GM19452 (cell line): ENCODE results near the gene HNRNPLL.
"Not testable (repeated sequence)": the region's sequence is repeated elsewhere in the genome, so short reads cannot be mapped to it uniquely, and the experiment has no call there.

ENCODE experiments used
- ATAC-seq: cut with Tn5 transposase; IDR thresholded peaks from one replicate; pipeline ENCODE4 v1.9.1; 2021; ENCODE audit not compliant: unreplicated experiment

The HNRNPLL gene

GRCh38 chr2:38602732-38603401 lies at the start of gene HNRNPLL:
Gene HNRNPLL (minus strand): TSS chr2:38602928. CDS start chr2:38602626, 302 bp downstream.
- peak; percentile 57 for ATAC-seq

- ATAC-seq, result no peak
Observed at GRCh38 chr2:38650717-38651116, 48.0 kb upstream of the HNRNPLL start.

- no peak for ATAC-seq
Observed at GRCh38 chr2:38650012-38650411, 47.3 kb upstream of the HNRNPLL start.

GRCh38 chr2:38649176-38649728 lies 46.5 kb upstream of the HNRNPLL start:
- ATAC-seq, result no peak

GRCh38 chr2:38648107-38648761 lies 45.5 kb upstream of the HNRNPLL start:
- no peak for ATAC-seq

GRCh38 chr2:38643683-38644511 lies 41.2 kb upstream of the HNRNPLL start:
- not testable (repeated sequence) for ATAC-seq

GRCh38 chr2:38643021-38643671 lies 40.4 kb upstream of the HNRNPLL start:
- ATAC-seq, result no peak

GRCh38 chr2:38642373-38643017 lies 39.8 kb upstream of the HNRNPLL start:
- not testable (repeated sequence) for ATAC-seq

- ATAC-seq, result no peak
Observed at GRCh38 chr2:38636069-38636468, 33.3 kb upstream of the HNRNPLL start.

GRCh38 chr2:38635139-38635538 lies 32.4 kb upstream of the HNRNPLL start:
- ATAC-seq, result no peak

- peak; percentile 90 for ATAC-seq
Observed at GRCh38 chr2:38634684-38635083, 32.0 kb upstream of the HNRNPLL start.

- ATAC-seq, result no peak
Observed at GRCh38 chr2:38633895-38634294, 31.2 kb upstream of the HNRNPLL start.

- no peak for ATAC-seq
Observed at GRCh38 chr2:38632980-38633379, 30.3 kb upstream of the HNRNPLL start.

- ATAC-seq, result no peak
Observed at GRCh38 chr2:38631976-38632375, 29.2 kb upstream of the HNRNPLL start.

GRCh38 chr2:38629684-38630083 lies 27.0 kb upstream of the HNRNPLL start:
- ATAC-seq, result no peak

- ATAC-seq, result no peak
Observed at GRCh38 chr2:38627391-38627790, 24.7 kb upstream of the HNRNPLL start.

GRCh38 chr2:38626326-38627035 lies 23.8 kb upstream of the HNRNPLL start:
- no peak for ATAC-seq

GRCh38 chr2:38622210-38622609 lies 19.5 kb upstream of the HNRNPLL start:
- ATAC-seq, result no peak

- ATAC-seq, result no peak
Observed at GRCh38 chr2:38621018-38621417, 18.3 kb upstream of the HNRNPLL start.
